OCI-LY7 (cell line): ENCODE data around the gene IL6R.

Source experiments
- CTCF ChIP-seq: fragments of 200-600 bp; sonication (generic); conservative IDR thresholded peaks from 2 replicates; pipeline ENCODE4 v1.5.1; 2014; ENCODE audit warnings: mild to moderate bottlenecking, antibody characterized with exemption, low read length, moderate library complexity, mixed read lengths
- EZH2phosphoT487 ChIP-seq: fragments of 200-600 bp; sonication (generic); IDR thresholded peaks from 2 replicates; pipeline ENCODE4 v1.6.1; 2018; ENCODE audit warnings: low read depth, borderline replicate concordance, mild to moderate bottlenecking, mixed run types, antibody characterized with exemption, low read length, moderate library complexity, mixed read lengths

- TF ChIP-seq CTCF = no peak
- TF ChIP-seq EZH2phosphoT487 = no peak
Observed at GRCh38 chr1:154467434-154468102, 62.4 kb downstream of the IL6R start.
